Muscle of leg (tissue), 11 donors: ENCODE results near the gene PDHB. TPM values are rescaled to one million over a fixed set of nuclear protein-coding genes. Genes with fewer than 3 reads are reported as not detected.
"Not testable (repeated sequence)": the region's sequence is repeated elsewhere in the genome, so short reads cannot be mapped to it uniquely, and the experiment has no call there.

Source experiments
- DNase-seq: peaks from one replicate; pipeline ENCODE4 v3.0.0; 2013
- H3K27ac ChIP-seq: one replicate; pipeline ENCODE4 v1.5.1; 2013; ENCODE audit warnings: mild to moderate bottlenecking, low read length, control low read depth
- H3K27me3 ChIP-seq: one replicate; pipeline ENCODE4 v1.6.1; 2013; ENCODE audit warnings: low read length; ENCODE audit not compliant: control insufficient read depth, insufficient read depth
- H3K36me3 ChIP-seq: one replicate; pipeline ENCODE4 v1.6.1; 2013; ENCODE audit warnings: low read length; ENCODE audit not compliant: control insufficient read depth, insufficient read depth
- H3K4me1 ChIP-seq: one replicate; pipeline ENCODE4 v1.6.1; 2013; ENCODE audit warnings: low read length; ENCODE audit not compliant: control insufficient read depth, insufficient read depth
- H3K4me3 ChIP-seq: one replicate; pipeline ENCODE4 v1.5.1; 2013; ENCODE audit warnings: low read length, control low read depth
- H3K9me3 ChIP-seq: replicated peaks from 2 replicates; pipeline ENCODE4 v1.6.1; 2013; ENCODE audit warnings: low read depth, low read length; ENCODE audit not compliant: control insufficient read depth
- WGBS: methylation state at CpG from one replicate; pipeline ENCODE4 v1.1.5; 2013; ENCODE audit warnings: missing lambda C conversion rate; ENCODE audit not compliant: insufficient coverage; 5-methylcytosine and 5-hydroxymethylcytosine counted together
- polyA plus RNA-seq, 8 donors: library from polyadenylated mRNA; unstranded; fragments of 120-200 nt; gene quantifications; one replicate each; pipeline versions ENCODE4 v1.2.1 to v1.2.3, GENCODE V29; 2013; ENCODE audit warnings: inconsistent platforms in 1 of 8, low replicate concordance in 1 of 8; ENCODE audit not compliant: insufficient read length in 8 of 8, insufficient read depth in 1 of 8
- total RNA-seq: library from RNA; stranded (reverse); fragments of 120-200 nt; gene quantifications from one replicate; pipeline ENCODE4 v1.2.4, GENCODE V29; 2013

The PDHB gene
- total and polyA plus RNA-seq, 9 donors = 78.3 to 88.2 (median 80.8) TPM

- no peak overlapping the region for H3K4me3 ChIP-seq
- WGBS = 56% methylated on average over 1 of the region's 4 CpGs
- DNase-seq = no peak
- H3K9me3 ChIP-seq = no peaks in the 10 kb centered on the region
- H3K36me3 ChIP-seq = no peaks in the 10 kb centered on the region
- no peaks in the 10 kb centered on the region for H3K27me3 ChIP-seq
- H3K27ac ChIP-seq = no peak overlapping the region
- H3K4me1 ChIP-seq = no peaks in the 10 kb centered on the region
These were observed 8.2 kb upstream of the PDHB start for GRCh38 chr3:58441514-58442450.

GRCh38 chr3:58440996-58441355, 7.3 kb upstream of the PDHB start:
- 64% methylated on average over 4 of the region's 6 CpGs for WGBS
- H3K9me3 ChIP-seq, H3K4me3 ChIP-seq, DNase-seq, H3K27me3 ChIP-seq, H3K36me3 ChIP-seq, H3K27ac ChIP-seq, H3K4me1 ChIP-seq: not testable (repeated sequence)

- 56% methylated on average over 7 of the region's 8 CpGs for WGBS
- not testable (repeated sequence) for H3K4me3 ChIP-seq, H3K36me3 ChIP-seq, H3K27me3 ChIP-seq, H3K9me3 ChIP-seq, H3K27ac ChIP-seq, DNase-seq
- H3K4me1 ChIP-seq = peaks cover 23% of the 10 kb centered on the region
These were observed 3.6 kb upstream of the PDHB start for GRCh38 chr3:58437276-58437675.

- Histone ChIP-seq H3K27ac (peak overlapping the region; percentile 42), H3K27me3 (no peaks in the 10 kb centered on the region), H3K4me3 (no peak overlapping the region), H3K36me3 (peaks cover 23% of the 10 kb centered on the region), H3K4me1 (peaks cover 23% of the 10 kb centered on the region), H3K9me3 (no peaks in the 10 kb centered on the region)
- 47% methylated on average over 1 of the region's 1 CpG for WGBS
- DNase-seq = peak; percentile 33
These were observed 1.4 kb upstream of the PDHB start for GRCh38 chr3:58434990-58435389.

- no peaks in the 10 kb centered on the region for H3K9me3 ChIP-seq
- H3K27me3 ChIP-seq = no peaks in the 10 kb centered on the region
- peaks cover 23% of the 10 kb centered on the region for H3K4me1 ChIP-seq
- no peak for DNase-seq
- peaks cover 27% of the 10 kb centered on the region for H3K36me3 ChIP-seq
- H3K27ac ChIP-seq = peak overlapping the region; percentile 29
- WGBS = 78% methylated on average over 5 of the region's 11 CpGs
- no peak overlapping the region for H3K4me3 ChIP-seq
These were observed 879 bp upstream of the PDHB start for GRCh38 chr3:58434511-58434910.

GRCh38 chr3:58434168-58434504, 504 bp upstream of the PDHB start:
- peaks cover 23% of the 10 kb centered on the region for H3K4me1 ChIP-seq
- H3K9me3 ChIP-seq = no peaks in the 10 kb centered on the region
- H3K27me3 ChIP-seq = no peaks in the 10 kb centered on the region
- peaks cover 30% of the 10 kb centered on the region for H3K36me3 ChIP-seq
- peak overlapping the region; percentile 78 for H3K4me3 ChIP-seq
- WGBS = no CpG with 5 or more reads among the region's 3 CpGs
- peak overlapping the region; percentile 64 for H3K27ac ChIP-seq
- DNase-seq = no peak

GRCh38 chr3:58432905-58433304, 727 bp downstream of the PDHB start:
- Histone ChIP-seq H3K36me3 (peaks cover 41% of the 10 kb centered on the region), H3K27me3 (no peaks in the 10 kb centered on the region), H3K9me3 (no peaks in the 10 kb centered on the region), H3K4me1 (peaks cover 23% of the 10 kb centered on the region), H3K4me3 (peak overlapping the region; percentile 78), H3K27ac (peak overlapping the region; percentile 91)
- 50% methylated on average over 2 of the region's 6 CpGs for WGBS
- no peak for DNase-seq

GRCh38 chr3:58429657-58430056, 4.0 kb downstream of the PDHB start:
- Histone ChIP-seq H3K4me3 (no peak overlapping the region), H3K4me1 (peaks cover 13% of the 10 kb centered on the region), H3K27ac (no peak overlapping the region), H3K36me3 (peaks cover 60% of the 10 kb centered on the region), H3K27me3 (no peaks in the 10 kb centered on the region), H3K9me3 (no peaks in the 10 kb centered on the region)
- no peak for DNase-seq
- WGBS = no CpG with 5 or more reads among the region's 1 CpG

GRCh38 chr3:58427661-58428361, 5.8 kb downstream of the PDHB start:
- no peak for DNase-seq
- peaks cover 4% of the 10 kb centered on the region for H3K4me1 ChIP-seq
- no peak overlapping the region for H3K27ac ChIP-seq
- no peaks in the 10 kb centered on the region for H3K27me3 ChIP-seq
- peaks cover 72% of the 10 kb centered on the region for H3K36me3 ChIP-seq
- no peaks in the 10 kb centered on the region for H3K9me3 ChIP-seq
- 91% methylated on average over 2 of the region's 7 CpGs for WGBS
- H3K4me3 ChIP-seq = no peak overlapping the region

- H3K4me1 ChIP-seq = peaks cover 2% of the 10 kb centered on the region
- H3K4me3 ChIP-seq = no peak overlapping the region
- no peak for DNase-seq
- H3K9me3 ChIP-seq = no peaks in the 10 kb centered on the region
- peaks cover 73% of the 10 kb centered on the region for H3K36me3 ChIP-seq
- no CpG with 5 or more reads among the region's 2 CpGs for WGBS
- no peak overlapping the region for H3K27ac ChIP-seq
- H3K27me3 ChIP-seq = no peaks in the 10 kb centered on the region
These were observed 7.8 kb downstream of the PDHB start for GRCh38 chr3:58425782-58426181.
